ENCODE measurements around the gene CLEC4M.

Gene CLEC4M

DNA sequence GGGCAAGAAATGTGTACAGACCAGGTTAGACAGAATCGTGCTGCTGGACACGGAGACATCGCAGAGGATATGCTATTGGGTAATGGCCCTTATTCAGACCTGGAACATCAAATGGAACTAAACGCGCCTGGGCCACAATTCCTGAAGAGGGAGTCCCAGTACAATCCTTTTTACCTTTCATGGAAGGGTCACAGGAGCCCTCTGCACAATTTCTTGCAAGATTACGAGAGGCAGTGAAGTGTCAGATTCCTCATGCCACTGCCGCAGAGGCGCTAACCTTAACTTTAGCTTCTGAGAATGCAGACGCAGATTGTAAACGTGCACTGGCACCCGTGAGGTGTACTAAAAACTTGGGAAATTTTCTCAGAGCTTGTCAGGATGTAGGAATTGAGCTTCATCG, 18.1 kb downstream of the CLEC4M start:
- H3K4me3 ChIP-seq (replicated peaks; ENCODE audit: low read depth, low read length): no peak overlapping the region
- DNase-seq (ENCODE audit: low read depth): no peak
- TF ChIP-seq CTCF (IDR thresholded peaks at IDR 0.05; ENCODE audit: low read length, missing control alignments): no peak

DNA sequence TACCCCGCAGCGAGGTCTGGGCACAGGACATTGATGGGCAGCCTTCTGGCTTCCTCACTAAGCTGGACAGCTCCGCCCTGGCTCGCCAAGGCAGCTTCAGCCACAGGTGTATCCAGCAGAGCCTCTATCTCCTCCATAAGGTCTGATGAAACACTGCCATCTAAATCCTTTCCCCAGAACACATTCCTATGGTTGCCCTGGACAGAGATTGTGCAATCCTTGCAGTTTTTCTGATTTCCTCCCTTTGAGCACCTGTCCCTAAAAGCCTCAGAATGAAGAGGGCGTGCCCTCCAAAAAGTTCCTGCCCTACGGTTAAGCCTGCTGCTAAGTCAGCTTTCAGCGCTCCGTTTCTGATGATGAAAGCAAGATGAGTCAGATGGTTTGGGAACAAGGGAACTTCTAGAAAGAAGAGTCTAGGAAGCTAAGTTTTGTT, 21.0 kb downstream of the CLEC4M start:
- DNase-seq (ENCODE audit: low read depth): peak; percentile 55
- TF ChIP-seq CTCF (IDR thresholded peaks at IDR 0.05; ENCODE audit: low read length, missing control alignments): no peak
- no peak overlapping the region for H3K4me3 ChIP-seq (replicated peaks; ENCODE audit: low read depth, low read length)

- TF ChIP-seq CTCF (IDR thresholded peaks at IDR 0.05; ENCODE audit: low read length, missing control alignments): no peak
- DNase-seq (ENCODE audit: low read depth): no peak
- H3K4me3 ChIP-seq (replicated peaks; ENCODE audit: low read depth, low read length): no peak overlapping the region
These were observed 21.8 kb downstream of the CLEC4M start for GRCh38 chr19:7784856-7785255.

DNA sequence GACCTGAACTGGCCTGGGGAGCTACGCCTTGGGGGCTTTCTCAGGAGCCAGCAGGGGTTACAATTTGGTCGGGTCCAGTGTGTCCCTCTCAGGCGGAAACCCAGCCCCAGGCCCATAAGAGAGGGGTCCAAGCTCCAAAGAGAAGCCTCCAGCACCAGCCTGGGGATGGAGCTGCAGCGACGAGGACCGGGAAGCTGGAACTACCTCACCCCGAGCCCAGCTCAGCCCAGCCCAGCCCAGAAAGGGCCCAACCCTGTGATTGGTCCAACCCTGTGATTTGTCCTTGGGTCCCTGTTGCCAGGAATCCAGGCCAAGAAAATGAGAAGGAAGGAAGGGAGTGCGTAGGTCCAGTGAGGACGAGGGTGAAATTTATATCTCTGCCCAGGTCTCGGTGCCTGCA, 24.1 kb downstream of the CLEC4M start:
- DNase-seq (ENCODE audit: low read depth): no peak
- TF ChIP-seq CTCF (IDR thresholded peaks at IDR 0.05; ENCODE audit: low read length, missing control alignments): no peak
- no peak overlapping the region for H3K4me3 ChIP-seq (replicated peaks; ENCODE audit: low read depth, low read length)

GRCh38 chr19:7787602-7788177, 24.6 kb downstream of the CLEC4M start:
- no peak for TF ChIP-seq CTCF (IDR thresholded peaks at IDR 0.05; ENCODE audit: low read length, missing control alignments)
- H3K4me3 ChIP-seq (replicated peaks; ENCODE audit: low read depth, low read length): no peak overlapping the region
- DNase-seq (ENCODE audit: low read depth): no peak

DNA sequence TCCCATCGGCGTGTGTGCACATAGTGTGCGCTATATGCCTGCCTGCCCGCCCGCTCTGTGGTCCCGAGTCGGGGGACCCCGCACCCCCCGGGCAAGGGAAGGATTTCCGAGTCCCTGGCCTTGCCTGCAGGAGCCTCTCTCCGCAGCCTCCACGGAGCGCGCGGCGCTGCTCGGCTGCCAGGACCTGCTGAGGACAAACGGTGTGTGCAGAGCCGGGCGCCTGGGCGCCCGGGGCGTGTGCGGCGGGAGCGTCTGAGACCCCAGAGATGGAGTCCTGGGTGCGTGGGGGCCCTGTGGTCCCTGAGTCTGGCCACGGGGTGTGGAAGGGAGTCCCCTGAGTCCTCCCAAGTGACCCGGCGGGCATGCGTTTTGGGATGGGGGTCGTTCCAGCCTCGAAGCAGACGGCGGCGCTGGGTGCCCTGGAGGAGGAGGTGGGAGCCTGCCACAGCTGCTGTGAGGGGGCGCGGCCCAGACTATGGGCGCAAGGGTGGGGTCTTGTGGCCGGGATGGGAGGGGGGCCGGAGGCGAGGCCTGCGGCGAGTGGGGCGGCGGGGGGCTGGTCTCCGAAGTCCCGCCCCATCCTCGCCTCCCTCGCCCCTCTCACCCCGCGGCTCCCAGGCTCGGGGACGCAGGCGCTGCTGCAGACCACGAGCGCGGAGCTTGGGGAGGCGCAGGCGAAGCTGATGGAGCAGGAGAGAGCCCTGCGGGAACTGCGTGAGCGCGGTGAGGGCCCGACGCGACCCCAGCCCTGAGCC, 25.3 kb downstream of the CLEC4M start:
- no peak overlapping the region for H3K4me3 ChIP-seq (replicated peaks; ENCODE audit: low read depth, low read length)
- no peak for DNase-seq (ENCODE audit: low read depth)
- TF ChIP-seq CTCF (IDR thresholded peaks at IDR 0.05; ENCODE audit: low read length, missing control alignments): no peak

DNA sequence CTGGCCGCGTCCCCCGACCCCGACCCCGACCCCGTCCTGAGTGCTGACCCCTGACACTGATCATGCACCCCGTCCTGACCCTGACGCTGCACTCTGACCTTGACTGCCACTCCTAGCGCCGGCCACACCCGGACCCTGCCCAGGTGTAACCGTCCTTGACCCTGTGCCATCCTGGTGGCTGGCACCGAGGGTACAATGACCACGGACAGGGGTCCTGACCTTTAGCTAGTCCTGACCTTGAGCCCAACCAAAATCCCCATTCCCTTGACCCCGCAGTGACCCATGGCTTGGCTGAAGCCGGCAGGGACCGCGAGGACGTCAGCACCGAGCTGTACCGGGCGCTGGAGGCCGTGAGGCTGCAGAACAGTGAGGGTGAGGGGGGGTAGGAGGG, 25.9 kb downstream of the CLEC4M start:
- no peak for DNase-seq (ENCODE audit: low read depth)
- TF ChIP-seq CTCF (IDR thresholded peaks at IDR 0.05; ENCODE audit: low read length, missing control alignments): no peak
- no peak overlapping the region for H3K4me3 ChIP-seq (replicated peaks; ENCODE audit: low read depth, low read length)

All from fibroblast of pulmonary artery (primary cell).